ENCODE measurements around the gene AFDN.

DNA sequence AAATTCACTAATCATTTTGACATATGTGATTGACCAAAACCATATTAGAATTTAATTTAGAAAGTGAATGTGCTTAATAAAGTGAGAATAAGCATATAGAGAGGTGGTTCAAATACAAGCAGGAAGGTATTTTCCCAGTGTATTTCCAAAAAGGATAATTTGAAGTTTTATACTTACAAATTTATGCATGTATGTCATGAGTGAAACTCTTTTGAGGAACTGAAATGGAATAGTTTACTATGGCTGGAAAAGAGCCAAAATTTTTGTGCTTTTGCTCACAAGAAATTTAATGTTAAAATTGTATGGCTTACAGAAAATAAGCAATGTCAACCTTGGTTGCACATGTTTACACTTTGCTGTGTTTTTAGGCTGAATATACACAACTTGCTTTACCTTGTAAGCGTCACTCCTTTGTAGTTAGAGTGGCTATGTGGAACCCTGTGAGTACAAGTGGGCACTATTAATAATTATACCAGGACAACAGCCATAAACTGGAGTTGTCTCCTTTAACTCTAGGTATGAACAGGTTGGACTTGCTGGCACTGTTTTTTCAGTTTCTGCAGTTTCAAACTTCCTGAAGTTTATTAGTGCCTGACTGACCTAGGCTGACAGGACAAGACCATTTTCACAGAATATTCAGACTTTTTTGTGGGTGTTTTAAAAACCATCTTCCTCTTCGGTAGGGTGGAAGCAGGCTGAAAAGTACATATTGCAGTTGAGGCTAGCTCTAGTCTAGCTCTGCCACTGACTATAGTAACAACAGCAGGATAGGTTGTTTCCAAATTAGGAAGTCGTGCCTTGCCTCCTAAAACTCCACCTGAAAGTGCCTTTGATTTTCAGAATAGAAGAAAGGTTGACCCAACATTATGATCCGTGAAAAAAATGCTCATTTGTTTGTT is 6.0 kb downstream of the AFDN start:
- TF ChIP-seq, protein P1, sequence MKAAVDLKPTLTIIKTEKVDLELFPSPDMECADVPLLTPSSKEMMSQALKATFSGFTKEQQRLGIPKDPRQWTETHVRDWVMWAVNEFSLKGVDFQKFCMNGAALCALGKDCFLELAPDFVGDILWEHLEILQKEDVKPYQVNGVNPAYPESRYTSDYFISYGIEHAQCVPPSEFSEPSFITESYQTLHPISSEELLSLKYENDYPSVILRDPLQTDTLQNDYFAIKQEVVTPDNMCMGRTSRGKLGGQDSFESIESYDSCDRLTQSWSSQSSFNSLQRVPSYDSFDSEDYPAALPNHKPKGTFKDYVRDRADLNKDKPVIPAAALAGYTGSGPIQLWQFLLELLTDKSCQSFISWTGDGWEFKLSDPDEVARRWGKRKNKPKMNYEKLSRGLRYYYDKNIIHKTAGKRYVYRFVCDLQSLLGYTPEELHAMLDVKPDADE (IDR thresholded peaks at IDR 0.05): no peak
- TF ChIP-seq, protein P2, sequence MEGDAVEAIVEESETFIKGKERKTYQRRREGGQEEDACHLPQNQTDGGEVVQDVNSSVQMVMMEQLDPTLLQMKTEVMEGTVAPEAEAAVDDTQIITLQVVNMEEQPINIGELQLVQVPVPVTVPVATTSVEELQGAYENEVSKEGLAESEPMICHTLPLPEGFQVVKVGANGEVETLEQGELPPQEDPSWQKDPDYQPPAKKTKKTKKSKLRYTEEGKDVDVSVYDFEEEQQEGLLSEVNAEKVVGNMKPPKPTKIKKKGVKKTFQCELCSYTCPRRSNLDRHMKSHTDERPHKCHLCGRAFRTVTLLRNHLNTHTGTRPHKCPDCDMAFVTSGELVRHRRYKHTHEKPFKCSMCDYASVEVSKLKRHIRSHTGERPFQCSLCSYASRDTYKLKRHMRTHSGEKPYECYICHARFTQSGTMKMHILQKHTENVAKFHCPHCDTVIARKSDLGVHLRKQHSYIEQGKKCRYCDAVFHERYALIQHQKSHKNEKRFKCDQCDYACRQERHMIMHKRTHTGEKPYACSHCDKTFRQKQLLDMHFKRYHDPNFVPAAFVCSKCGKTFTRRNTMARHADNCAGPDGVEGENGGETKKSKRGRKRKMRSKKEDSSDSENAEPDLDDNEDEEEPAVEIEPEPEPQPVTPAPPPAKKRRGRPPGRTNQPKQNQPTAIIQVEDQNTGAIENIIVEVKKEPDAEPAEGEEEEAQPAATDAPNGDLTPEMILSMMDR (conservative IDR thresholded peaks at IDR 0.05; ENCODE audit: low read depth in 2 of 2): no peak
- TF ChIP-seq JUNB (IDR thresholded peaks at IDR 0.05; ENCODE audit: unreplicated experiment) (no peak), EZH2 (IDR thresholded peaks at IDR 0.05; ENCODE audit: low read depth, unreplicated experiment) (no peak), EZH2phosphoT487 (IDR thresholded peaks at IDR 0.05; ENCODE audit: unreplicated experiment) (no peak), POLR2AphosphoS5 (IDR thresholded peaks at IDR 0.05; ENCODE audit: low read depth) (no peak)
- TF ChIP-seq, protein P3, sequence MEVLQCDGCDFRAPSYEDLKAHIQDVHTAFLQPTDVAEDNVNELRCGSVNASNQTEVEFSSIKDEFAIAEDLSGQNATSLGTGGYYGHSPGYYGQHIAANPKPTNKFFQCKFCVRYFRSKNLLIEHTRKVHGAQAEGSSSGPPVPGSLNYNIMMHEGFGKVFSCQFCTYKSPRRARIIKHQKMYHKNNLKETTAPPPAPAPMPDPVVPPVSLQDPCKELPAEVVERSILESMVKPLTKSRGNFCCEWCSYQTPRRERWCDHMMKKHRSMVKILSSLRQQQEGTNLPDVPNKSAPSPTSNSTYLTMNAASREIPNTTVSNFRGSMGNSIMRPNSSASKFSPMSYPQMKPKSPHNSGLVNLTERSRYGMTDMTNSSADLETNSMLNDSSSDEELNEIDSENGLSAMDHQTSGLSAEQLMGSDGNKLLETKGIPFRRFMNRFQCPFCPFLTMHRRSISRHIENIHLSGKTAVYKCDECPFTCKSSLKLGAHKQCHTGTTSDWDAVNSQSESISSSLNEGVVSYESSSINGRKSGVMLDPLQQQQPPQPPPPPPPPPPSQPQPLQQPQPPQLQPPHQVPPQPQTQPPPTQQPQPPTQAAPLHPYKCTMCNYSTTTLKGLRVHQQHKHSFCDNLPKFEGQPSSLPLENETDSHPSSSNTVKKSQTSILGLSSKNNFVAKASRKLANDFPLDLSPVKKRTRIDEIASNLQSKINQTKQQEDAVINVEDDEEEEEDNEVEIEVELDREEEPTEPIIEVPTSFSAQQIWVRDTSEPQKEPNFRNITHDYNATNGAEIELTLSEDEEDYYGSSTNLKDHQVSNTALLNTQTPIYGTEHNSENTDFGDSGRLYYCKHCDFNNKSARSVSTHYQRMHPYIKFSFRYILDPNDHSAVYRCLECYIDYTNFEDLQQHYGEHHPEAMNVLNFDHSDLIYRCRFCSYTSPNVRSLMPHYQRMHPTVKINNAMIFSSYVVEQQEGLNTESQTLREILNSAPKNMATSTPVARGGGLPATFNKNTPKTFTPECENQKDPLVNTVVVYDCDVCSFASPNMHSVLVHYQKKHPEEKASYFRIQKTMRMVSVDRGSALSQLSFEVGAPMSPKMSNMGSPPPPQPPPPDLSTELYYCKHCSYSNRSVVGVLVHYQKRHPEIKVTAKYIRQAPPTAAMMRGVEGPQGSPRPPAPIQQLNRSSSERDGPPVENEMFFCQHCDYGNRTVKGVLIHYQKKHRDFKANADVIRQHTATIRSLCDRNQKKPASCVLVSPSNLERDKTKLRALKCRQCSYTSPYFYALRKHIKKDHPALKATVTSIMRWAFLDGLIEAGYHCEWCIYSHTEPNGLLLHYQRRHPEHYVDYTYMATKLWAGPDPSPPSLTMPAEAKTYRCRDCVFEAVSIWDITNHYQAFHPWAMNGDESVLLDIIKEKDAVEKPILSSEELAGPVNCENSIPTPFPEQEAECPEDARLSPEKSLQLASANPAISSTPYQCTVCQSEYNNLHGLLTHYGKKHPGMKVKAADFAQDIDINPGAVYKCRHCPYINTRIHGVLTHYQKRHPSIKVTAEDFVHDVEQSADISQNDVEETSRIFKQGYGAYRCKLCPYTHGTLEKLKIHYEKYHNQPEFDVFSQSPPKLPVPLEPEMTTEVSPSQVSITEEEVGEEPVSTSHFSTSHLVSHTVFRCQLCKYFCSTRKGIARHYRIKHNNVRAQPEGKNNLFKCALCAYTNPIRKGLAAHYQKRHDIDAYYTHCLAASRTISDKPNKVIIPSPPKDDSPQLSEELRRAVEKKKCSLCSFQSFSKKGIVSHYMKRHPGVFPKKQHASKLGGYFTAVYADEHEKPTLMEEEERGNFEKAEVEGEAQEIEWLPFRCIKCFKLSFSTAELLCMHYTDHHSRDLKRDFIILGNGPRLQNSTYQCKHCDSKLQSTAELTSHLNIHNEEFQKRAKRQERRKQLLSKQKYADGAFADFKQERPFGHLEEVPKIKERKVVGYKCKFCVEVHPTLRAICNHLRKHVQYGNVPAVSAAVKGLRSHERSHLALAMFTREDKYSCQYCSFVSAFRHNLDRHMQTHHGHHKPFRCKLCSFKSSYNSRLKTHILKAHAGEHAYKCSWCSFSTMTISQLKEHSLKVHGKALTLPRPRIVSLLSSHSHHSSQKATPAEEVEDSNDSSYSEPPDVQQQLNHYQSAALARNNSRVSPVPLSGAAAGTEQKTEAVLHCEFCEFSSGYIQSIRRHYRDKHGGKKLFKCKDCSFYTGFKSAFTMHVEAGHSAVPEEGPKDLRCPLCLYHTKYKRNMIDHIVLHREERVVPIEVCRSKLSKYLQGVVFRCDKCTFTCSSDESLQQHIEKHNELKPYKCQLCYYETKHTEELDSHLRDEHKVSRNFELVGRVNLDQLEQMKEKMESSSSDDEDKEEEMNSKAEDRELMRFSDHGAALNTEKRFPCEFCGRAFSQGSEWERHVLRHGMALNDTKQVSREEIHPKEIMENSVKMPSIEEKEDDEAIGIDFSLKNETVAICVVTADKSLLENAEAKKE (CRISPR knock-in tag; IDR thresholded peaks at IDR 0.05): no peak
